HCT116 (cell line): ENCODE results near the gene CIROP. TPM values are rescaled to one million over a fixed set of nuclear protein-coding genes. Genes with fewer than 3 reads are reported as not detected.

Experiments used
- ATAC-seq: fragments of 200-7000 bp; cut with Tn5 transposase; 2 replicates; pipeline ENCODE4 v1.9.1; 2020; ENCODE audit warnings: mild to moderate bottlenecking, moderate library complexity
- BruUV-seq: library from RNA; stranded (reverse); fragments of 400-500 nt; replicated peaks from 2 replicates; lab custom pipeline; 2021; lab: Mats Ljungman, UMichigan
- CTCF ChIA-PET: fragments of 300-600 bp; sonication (Branson Sonifier 250); formaldehyde crosslinking; loops from one replicate; lab custom pipeline; 2021; ENCODE audit warnings: antibody characterized with exemption; lab: Charles Lee
- POLR2A ChIA-PET: fragments of 300-600, 350-600 bp; sonication (Branson Sonifier 250); formaldehyde crosslinking; loops from one replicate; lab custom pipeline; 2021; ENCODE audit warnings: antibody characterized with exemption; lab: Charles Lee
- RAD21 ChIA-PET, 2 experiments: fragments of 300-600 bp; sonication (Branson Sonifier 250); formaldehyde crosslinking; loops; one replicate each; lab custom pipeline; 2023; ENCODE audit warnings: low total read pairs in 2 of 2; ENCODE audit not compliant: uncharacterized antibody in 2 of 2, unreplicated experiment in 2 of 2, low non-redundant PET in 1 of 2; lab: Charles Lee
- DNase-seq: peaks from one replicate; pipeline ENCODE4 v3.0.0-alpha.2; 2010; ENCODE audit warnings: low read depth, low spot score
- H2AFZ ChIP-seq: fragments of 200-600 bp; shearing (Covaris generic), sonication (generic); 2 replicates; pipeline ENCODE4 v1.6.1; 2017; ENCODE audit warnings: low read depth, mixed run types, mixed read lengths, antibody characterized with exemption, low read length; ENCODE audit not compliant: poor library complexity, severe bottlenecking
- H3K27ac ChIP-seq: 2 replicates; pipeline ENCODE4 v1.5.1; 2012; ENCODE audit warnings: low read depth, low read length
- H3K27me3 ChIP-seq: fragments of 200-600 bp; sonication (generic); 2 replicates; pipeline ENCODE4 v1.6.1; 2016; ENCODE audit warnings: mixed run types, low read length, mixed read lengths; ENCODE audit not compliant: insufficient read depth
- H3K36me3 ChIP-seq, 2 experiments: fragments of 200-500 bp in 1 of 2; fragments of 200-600 bp in 1 of 2; sonication (Bioruptor generic) in 1 of 2; sonication (generic) in 1 of 2; 2 replicates each; pipeline versions ENCODE4 v1.5.1 to v1.6.1; 2014 to 2016; ENCODE audit warnings: low read length in 2 of 2, inconsistent platforms in 1 of 2, mixed read lengths in 1 of 2, mixed run types in 1 of 2; ENCODE audit not compliant: insufficient read depth in 2 of 2, control insufficient read depth in 1 of 2
- H3K4me1 ChIP-seq, 2 experiments: fragments of 200-600 bp in 1 of 2; sonication (generic) in 1 of 2; 2 replicates each; pipeline versions ENCODE4 v1.5.1 to v1.6.1; 2012 to 2017; ENCODE audit warnings: low read length in 2 of 2, inconsistent platforms in 1 of 2, mild to moderate bottlenecking in 1 of 2, mixed read lengths in 1 of 2, mixed run types in 1 of 2, moderate library complexity in 1 of 2; ENCODE audit not compliant: insufficient read depth in 2 of 2, control insufficient read depth in 1 of 2
- H3K4me2 ChIP-seq: fragments of 200-600 bp; sonication (generic); 2 replicates; pipeline ENCODE4 v1.6.1; 2017; ENCODE audit warnings: mixed run types, low read length, mixed read lengths
- H3K4me3 ChIP-seq, 2 experiments: fragments of 200-600 bp in 1 of 2; sonication (generic) in 1 of 2; replicated peaks in 1 of 2; 2 replicates each; pipeline ENCODE4 v1.5.1; 2011 to 2016; ENCODE audit warnings: low read length in 2 of 2, control low read depth in 1 of 2, low read depth in 1 of 2, mild to moderate bottlenecking in 1 of 2, mixed read lengths in 1 of 2, mixed run types in 1 of 2
- H3K79me2 ChIP-seq: fragments of 200-600 bp; sonication (generic); 2 replicates; pipeline ENCODE4 v1.6.1; 2017; ENCODE audit warnings: mild to moderate bottlenecking, mixed run types, low read length, moderate library complexity, mixed read lengths; ENCODE audit not compliant: insufficient read depth
- H3K9ac ChIP-seq: fragments of 200-600 bp; sonication (generic); 2 replicates; pipeline ENCODE4 v1.6.1; 2016; ENCODE audit warnings: low read length, mixed read lengths
- H3K9me2 ChIP-seq: fragments of 200-600 bp; sonication (generic), shearing (Covaris generic); 2 replicates; pipeline ENCODE4 v1.6.1; 2017; ENCODE audit warnings: mixed run types, mild to moderate bottlenecking, moderate library complexity; ENCODE audit not compliant: insufficient read depth
- H3K9me3 ChIP-seq, 2 experiments: fragments of 200-500 bp in 1 of 2; fragments of 200-600 bp in 1 of 2; sonication (Bioruptor generic) in 1 of 2; sonication (generic) in 1 of 2; 2 replicates each; pipeline ENCODE4 v1.6.1; 2014 to 2017; ENCODE audit warnings: low read length in 2 of 2, mixed read lengths in 2 of 2, inconsistent platforms in 1 of 2, low read depth in 1 of 2, mild to moderate bottlenecking in 1 of 2, mixed run types in 1 of 2, moderate library complexity in 1 of 2; ENCODE audit not compliant: control insufficient read depth in 1 of 2, insufficient read depth in 1 of 2
- H4K20me1 ChIP-seq: fragments of 200-600 bp; sonication (generic), shearing (Covaris generic); 2 replicates; pipeline ENCODE4 v1.6.1; 2017; ENCODE audit warnings: mixed run types, mild to moderate bottlenecking, moderate library complexity; ENCODE audit not compliant: insufficient read depth
- CBX3 ChIP-seq: IDR thresholded peaks from 2 replicates; pipeline ENCODE4 v1.6.1; 2012; ENCODE audit warnings: low read depth
- CEBPB ChIP-seq: IDR thresholded peaks from 2 replicates; pipeline ENCODE4 v1.6.1; 2012; ENCODE audit warnings: low read depth
- CTCF ChIP-seq, 3 experiments: fragments of 200-600 bp in 1 of 3; sonication (generic) in 1 of 3; IDR thresholded peaks in 2 of 3; conservative IDR thresholded peaks in 1 of 3; 2 replicates each; pipeline ENCODE4 v1.5.1; 2012 to 2017; ENCODE audit warnings: low read depth in 2 of 3, low read length in 2 of 3, antibody characterized with exemption in 1 of 3, borderline replicate concordance in 1 of 3, control low read depth in 1 of 3, mild to moderate bottlenecking in 1 of 3, mixed read lengths in 1 of 3, mixed run types in 1 of 3, moderate library complexity in 1 of 3; ENCODE audit not compliant: insufficient read depth in 1 of 3
- ELF1 ChIP-seq: IDR thresholded peaks from 2 replicates; pipeline ENCODE4 v1.6.1; 2012; ENCODE audit warnings: low read depth, borderline replicate concordance
- EZH2phosphoT487 ChIP-seq: fragments of 200-600 bp; IDR thresholded peaks from 2 replicates; pipeline ENCODE4 v1.6.1; 2018; ENCODE audit warnings: antibody characterized with exemption, borderline replicate concordance
- MAX ChIP-seq: IDR thresholded peaks from 2 replicates; pipeline ENCODE4 v1.6.1; 2012
- POLR2AphosphoS5 ChIP-seq: IDR thresholded peaks from 2 replicates; pipeline ENCODE4 v1.6.1; 2011; ENCODE audit warnings: mild to moderate bottlenecking, low read depth, low read length, moderate library complexity
- RAD21 ChIP-seq: IDR thresholded peaks from 2 replicates; pipeline ENCODE4 v1.6.1; 2012; ENCODE audit warnings: low read depth, mild to moderate bottlenecking
- REST ChIP-seq: IDR thresholded peaks from 2 replicates; pipeline ENCODE4 v1.6.1; 2012; ENCODE audit warnings: low read depth
- SP1 ChIP-seq: IDR thresholded peaks from 2 replicates; pipeline ENCODE4 v1.6.1; 2012; ENCODE audit warnings: low read depth
- SRF ChIP-seq: IDR thresholded peaks from 2 replicates; pipeline ENCODE4 v1.6.1; 2012; ENCODE audit warnings: low read depth
- YY1 ChIP-seq: IDR thresholded peaks from 2 replicates; pipeline ENCODE4 v1.6.1; 2011; ENCODE audit warnings: low read length, low read depth, moderate library complexity, mild to moderate bottlenecking; ENCODE audit not compliant: insufficient replicate concordance; ENCODE audit errors: extremely low read depth
- ZBTB33 ChIP-seq: IDR thresholded peaks from 2 replicates; pipeline ENCODE4 v1.6.1; 2011; ENCODE audit warnings: mild to moderate bottlenecking, low read length, moderate library complexity; ENCODE audit not compliant: insufficient replicate concordance; ENCODE audit errors: extremely low read depth
- ZNF274 ChIP-seq: fragments of 200-500 bp; sonication (Bioruptor generic); IDR thresholded peaks from 2 replicates; pipeline ENCODE4 v1.6.1; 2014; ENCODE audit warnings: mild to moderate bottlenecking, low read depth, low read length, inconsistent platforms
- intact Hi-C: fragments of 100-400 bp; cut with micrococcal nuclease; formaldehyde crosslinking; loops from 2 replicates; pipeline ENCODE4 v1.10.0; 2022
- total RNA-seq: library from RNA; stranded (reverse); gene quantifications from one replicate; pipeline ENCODE4 v1.2.1, GENCODE V29; 2021; ENCODE audit not compliant: unreplicated experiment

Gene CIROP
- total RNA-seq, 1 experiment from 2014 or later, result not detected

- no peaks in the 10 kb centered on the region for H3K36me3 ChIP-seq
- no peak for ATAC-seq
- H3K9me2 ChIP-seq, result no peaks in the 10 kb centered on the region
- intact Hi-C loops, result no loop called here
- H3K9me3 ChIP-seq, result no peaks in the 10 kb centered on the region
- no peak for DNase-seq
- H3K79me2 ChIP-seq, result no peaks in the 10 kb centered on the region
- no peak for TF ChIP-seq EZH2phosphoT487
- TF ChIP-seq SRF, result no peak
- no peak for TF ChIP-seq REST
- no peak for TF ChIP-seq POLR2AphosphoS5
- TF ChIP-seq ZBTB33, result no peak
- TF ChIP-seq RAD21, result no peak
- no peak for TF ChIP-seq CEBPB
- TF ChIP-seq ZNF274, result no peak
- no peak for TF ChIP-seq SP1
- no peak for TF ChIP-seq ELF1
- no peak for TF ChIP-seq MAX
- no peak for TF ChIP-seq CBX3
- TF ChIP-seq YY1, result no peak
- TF ChIP-seq CTCF (IDR thresholded peaks at IDR 0.05 in 2 of 3, conservative IDR thresholded peaks at IDR 0.05 in 1 of 3; ENCODE audit: borderline replicate concordance in 1 of 3, insufficient read depth in 1 of 3, low read depth in 2 of 3, low read length in 2 of 3), result no peak
- no peak overlapping the region for H3K27ac ChIP-seq
- no peak overlapping the region for H3K4me3 ChIP-seq
- no peaks in the 10 kb centered on the region for H4K20me1 ChIP-seq
- no peak overlapping the region for H3K4me2 ChIP-seq
- ChIA-PET CTCF (interaction anchor here (0.6 to 2.2 kb wide), 3 partner anchors 17 to 66 kb away, joined by 3 to 8 read pairs (median 7); no protein-coding TSS in a partner anchor), POLR2A (no interaction called here), RAD21 (interaction anchor here in 1 of 2 experiments (1.0 kb wide), 1 partner anchor 66 kb away, joined by 5 read pairs; no protein-coding TSS in a partner anchor)
- peaks cover 12 to 17% of the 10 kb centered on the region in 2 experiments for H3K4me1 ChIP-seq
- H2AFZ ChIP-seq, result no peak overlapping the region
- BruUV-seq, result no TSS peak
- H3K9ac ChIP-seq, result no peak overlapping the region
- H3K27me3 ChIP-seq, result no peaks in the 10 kb centered on the region
These were observed 52.6 kb downstream of the CIROP start for GRCh38 chr14:23052182-23052623.
